Activated naive CD8-positive, alpha-beta T cell treated with anti-CD3 and anti-CD28 coated beads, Interleukin-2, amount 50 U/mL, for 24 hours (primary cell): ENCODE results near the gene CACNB2.

Experiments
- ATAC-seq: fragments of 150-1000 bp; cut with Tn5 transposase; one replicate; pipeline ENCODE4 v1.10.0; 2021
- DNase-seq: peaks from one replicate; pipeline ENCODE4 v3.0.0; 2021
- H3K27ac Mint-ChIP-seq: one replicate; pipeline ENCODE4 v1.8.0; 2021; ENCODE audit warnings: mild to moderate bottlenecking, mixed read lengths
- H3K27me3 Mint-ChIP-seq: one replicate; pipeline ENCODE4 v1.8.0; 2021; ENCODE audit warnings: mixed read lengths
- H3K36me3 Mint-ChIP-seq: one replicate; pipeline ENCODE4 v1.8.0; 2021; ENCODE audit warnings: low read depth, mixed read lengths
- H3K4me1 Mint-ChIP-seq: one replicate; pipeline ENCODE4 v1.8.0; 2021; ENCODE audit warnings: mixed read lengths
- H3K4me3 Mint-ChIP-seq: one replicate; pipeline ENCODE4 v1.8.0; 2021; ENCODE audit warnings: mild to moderate bottlenecking, moderate library complexity, mixed read lengths
- H3K9me3 Mint-ChIP-seq: one replicate; pipeline ENCODE4 v1.8.0; 2021; ENCODE audit warnings: mixed read lengths

CACNB2 gene

DNA sequence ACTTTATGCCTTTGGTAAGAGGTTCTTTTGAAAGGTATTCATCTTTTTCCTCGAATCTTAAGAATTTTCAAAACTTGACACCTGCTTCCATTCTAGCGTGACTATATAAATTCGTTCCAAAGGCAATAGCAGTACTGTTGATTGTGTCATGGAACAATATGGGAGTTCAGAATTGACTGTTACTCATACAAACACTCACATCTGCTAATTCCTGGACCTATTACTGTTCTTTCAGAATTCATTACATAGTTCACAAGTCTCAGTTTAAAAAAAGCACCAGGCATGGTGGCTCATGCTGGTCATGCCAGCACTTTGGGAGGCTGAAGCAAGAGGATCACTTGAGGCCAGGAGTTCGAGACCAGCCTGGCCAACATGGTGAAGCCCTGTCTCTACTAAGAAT is 80.9 kb downstream of the CACNB2 start:
- no peaks in the 10 kb centered on the region for H3K27me3 Mint-ChIP-seq
- ATAC-seq (no peak), DNase-seq (no peak)
- H3K4me3 Mint-ChIP-seq, result no peak overlapping the region
- H3K27ac Mint-ChIP-seq, result no peak overlapping the region
- no peaks in the 10 kb centered on the region for H3K9me3 Mint-ChIP-seq
- no peaks in the 10 kb centered on the region for H3K4me1 Mint-ChIP-seq
- H3K36me3 Mint-ChIP-seq, result no peaks in the 10 kb centered on the region

DNA sequence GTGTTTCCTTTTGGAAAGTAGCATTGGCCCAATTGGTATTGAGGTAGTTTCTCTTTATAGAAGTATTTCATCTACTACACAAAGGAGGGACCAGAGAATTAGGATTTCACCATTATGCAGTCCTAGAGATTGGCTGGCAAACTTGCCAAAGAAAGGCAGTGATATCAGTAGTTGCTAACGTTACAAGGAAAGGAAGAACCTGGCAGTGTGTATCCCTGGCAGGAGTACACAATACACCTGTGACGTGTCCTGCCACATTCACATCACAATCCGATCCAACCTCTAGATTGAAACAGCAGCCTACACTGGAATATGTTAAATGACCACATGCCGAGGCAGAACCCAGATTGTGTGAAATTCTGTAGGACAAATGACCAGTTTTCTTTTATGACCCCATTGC is 81.7 kb downstream of the CACNB2 start:
- Mint-ChIP-seq H3K27ac (no peak overlapping the region), H3K9me3 (no peaks in the 10 kb centered on the region), H3K4me1 (no peaks in the 10 kb centered on the region), H3K36me3 (no peaks in the 10 kb centered on the region), H3K4me3 (no peak overlapping the region), H3K27me3 (no peaks in the 10 kb centered on the region)
- DNase-seq (no peak), ATAC-seq (no peak)

DNA sequence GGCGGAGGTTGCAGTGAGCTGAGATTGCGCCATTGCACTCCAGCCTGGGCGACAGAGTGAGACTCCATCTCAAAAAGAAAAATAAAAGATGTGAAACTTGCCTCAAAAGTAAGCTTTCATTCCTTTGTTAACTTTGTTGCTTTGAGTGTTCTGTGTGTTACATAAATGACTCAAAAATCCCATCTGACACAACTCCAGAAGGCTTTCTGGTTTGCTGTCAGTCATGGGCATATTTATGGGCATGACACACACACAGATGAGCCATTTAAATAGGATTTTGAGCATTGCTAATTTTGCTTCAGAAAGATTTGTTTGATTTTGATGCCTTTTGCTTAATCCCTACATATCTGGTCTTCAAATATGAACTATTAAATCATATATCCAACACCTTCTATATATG is 82.6 kb downstream of the CACNB2 start:
- Mint-ChIP-seq H3K36me3 (no peaks in the 10 kb centered on the region), H3K27ac (no peak overlapping the region), H3K4me1 (no peaks in the 10 kb centered on the region), H3K27me3 (no peaks in the 10 kb centered on the region), H3K9me3 (no peaks in the 10 kb centered on the region), H3K4me3 (no peak overlapping the region)
- no peak for ATAC-seq
- no peak for DNase-seq

DNA sequence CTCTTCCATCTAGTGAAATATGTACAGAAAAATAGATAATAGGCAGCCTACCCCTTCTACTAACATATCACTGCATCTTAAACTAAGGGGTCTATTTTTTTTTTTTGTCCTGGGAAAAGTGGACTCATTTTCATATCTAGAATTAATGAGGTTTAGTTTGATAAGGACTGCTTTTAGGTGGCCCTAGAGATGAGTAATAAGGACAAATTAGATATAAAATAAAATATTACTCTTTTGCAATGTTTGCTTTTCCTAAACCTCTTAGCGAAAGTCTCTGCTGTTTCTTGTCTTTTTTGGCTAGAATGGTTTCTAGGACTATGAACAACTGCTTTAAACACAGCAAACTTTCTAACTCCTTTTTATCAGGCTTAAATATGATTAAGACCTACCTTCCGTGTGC is 83.7 kb downstream of the CACNB2 start:
- Mint-ChIP-seq H3K9me3 (no peaks in the 10 kb centered on the region), H3K27me3 (no peaks in the 10 kb centered on the region), H3K4me3 (no peak overlapping the region), H3K4me1 (no peaks in the 10 kb centered on the region), H3K36me3 (no peaks in the 10 kb centered on the region), H3K27ac (no peak overlapping the region)
- ATAC-seq (no peak), DNase-seq (no peak)

DNA sequence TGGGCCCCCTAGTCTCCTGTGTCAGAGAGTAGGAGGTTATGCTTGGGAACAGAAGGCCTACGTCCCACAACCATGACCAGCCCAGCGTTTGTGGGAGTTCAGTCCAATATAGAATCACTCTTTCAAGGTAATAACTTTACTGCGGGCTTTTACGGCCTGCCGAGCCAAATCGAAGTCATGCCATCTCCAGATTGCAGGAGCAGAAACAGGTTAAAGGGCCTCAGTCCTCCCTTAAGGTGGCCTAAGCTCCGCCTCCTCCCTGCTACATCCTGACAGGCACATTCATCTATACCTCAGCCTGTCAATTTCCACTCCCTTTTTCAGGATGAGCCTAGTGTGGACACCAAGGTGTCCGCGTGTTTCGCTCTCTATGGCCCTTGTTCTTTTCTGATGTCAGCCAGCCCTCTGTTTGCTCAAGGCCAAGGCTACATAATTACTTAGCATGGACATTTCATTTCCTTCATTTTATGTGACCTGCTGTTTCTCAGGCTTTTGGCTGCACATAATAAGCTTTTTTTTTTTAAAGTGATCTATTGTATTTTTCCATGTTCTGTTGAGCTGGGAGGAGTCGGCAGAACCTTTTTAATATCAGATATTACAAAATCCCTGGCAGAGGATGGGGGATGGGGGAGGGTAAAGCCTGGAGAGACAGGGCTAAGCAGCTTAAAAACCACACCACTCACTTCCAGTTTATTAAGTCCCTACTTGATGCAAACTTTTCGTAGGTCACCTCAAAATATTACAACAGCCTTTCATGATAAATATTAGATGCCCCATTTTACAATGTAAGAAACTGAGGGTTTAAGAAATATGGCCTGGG is 84.6 kb downstream of the CACNB2 start:
- Mint-ChIP-seq H3K27me3 (no peaks in the 10 kb centered on the region), H3K36me3 (no peaks in the 10 kb centered on the region), H3K4me3 (no peak overlapping the region), H3K27ac (no peak overlapping the region), H3K9me3 (no peaks in the 10 kb centered on the region), H3K4me1 (no peaks in the 10 kb centered on the region)
- no peak for ATAC-seq
- no peak for DNase-seq

DNA sequence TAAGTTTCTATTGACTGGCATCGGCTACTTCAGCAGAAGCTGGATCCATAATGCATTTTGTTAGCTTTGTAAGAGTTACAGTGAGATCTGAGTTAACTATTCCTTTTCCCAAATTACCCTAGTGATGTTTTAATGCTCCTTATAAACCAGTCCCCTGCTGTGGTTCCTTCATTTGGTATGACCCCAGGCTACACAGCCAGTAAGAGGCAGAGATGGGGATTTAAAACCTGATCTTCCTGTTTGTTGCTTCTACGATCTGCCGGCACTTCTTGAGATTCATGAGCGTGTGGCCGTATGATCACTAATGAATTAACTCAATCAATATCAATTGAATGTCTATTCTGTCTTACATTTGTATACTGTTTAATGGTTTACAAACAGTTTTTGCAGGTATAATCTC is 86.1 kb downstream of the CACNB2 start:
- H3K9me3 Mint-ChIP-seq, result no peaks in the 10 kb centered on the region
- DNase-seq (no peak), ATAC-seq (no peak)
- H3K27me3 Mint-ChIP-seq, result no peaks in the 10 kb centered on the region
- H3K27ac Mint-ChIP-seq, result no peak overlapping the region
- H3K4me3 Mint-ChIP-seq, result no peak overlapping the region
- H3K4me1 Mint-ChIP-seq, result no peaks in the 10 kb centered on the region
- no peaks in the 10 kb centered on the region for H3K36me3 Mint-ChIP-seq

DNA sequence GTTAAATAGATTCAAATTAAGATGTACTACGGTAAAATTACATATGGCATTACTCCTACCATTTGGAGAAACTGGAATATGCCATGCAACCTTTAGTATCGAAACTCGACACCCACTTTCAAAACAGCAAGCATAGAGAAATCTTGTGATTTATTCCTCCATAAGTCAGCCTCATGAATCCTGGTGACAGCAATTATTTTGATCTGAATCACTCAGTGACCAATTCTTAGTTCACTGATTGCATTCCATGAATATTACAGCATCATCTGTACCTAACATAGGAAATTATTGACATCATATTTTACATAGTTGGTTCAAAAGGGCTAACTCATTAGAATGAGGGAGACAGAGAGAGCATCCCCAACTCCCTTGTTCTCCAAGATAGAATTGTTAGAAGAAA is 89.6 kb downstream of the CACNB2 start:
- Mint-ChIP-seq H3K4me1 (no peaks in the 10 kb centered on the region), H3K27ac (no peak overlapping the region), H3K4me3 (no peak overlapping the region), H3K36me3 (no peaks in the 10 kb centered on the region), H3K27me3 (peaks cover 2% of the 10 kb centered on the region), H3K9me3 (no peaks in the 10 kb centered on the region)
- DNase-seq, result no peak
- no peak for ATAC-seq

DNA sequence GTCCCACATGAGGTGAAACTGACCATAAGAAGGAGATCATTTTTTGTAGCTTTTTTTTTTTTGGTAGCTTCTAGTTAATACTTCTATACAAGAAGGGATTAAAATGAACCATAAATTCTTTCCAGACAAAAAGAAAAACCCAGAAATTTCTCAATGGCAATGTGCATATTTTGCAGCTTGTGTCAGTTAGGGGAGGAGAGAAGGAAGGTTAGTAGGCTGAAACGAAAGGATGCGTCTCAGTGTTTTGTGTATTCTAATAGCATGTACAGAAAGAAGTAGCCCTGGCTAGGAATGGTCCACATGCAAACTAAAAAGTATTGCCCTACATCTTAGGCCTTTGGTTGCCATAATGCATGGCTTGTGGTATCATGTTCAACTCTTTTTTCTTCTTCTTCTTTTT is 90.6 kb downstream of the CACNB2 start:
- H3K4me3 Mint-ChIP-seq, result no peak overlapping the region
- ATAC-seq (no peak), DNase-seq (no peak)
- peaks cover 2% of the 10 kb centered on the region for H3K27me3 Mint-ChIP-seq
- H3K4me1 Mint-ChIP-seq, result no peaks in the 10 kb centered on the region
- H3K27ac Mint-ChIP-seq, result no peak overlapping the region
- no peaks in the 10 kb centered on the region for H3K36me3 Mint-ChIP-seq
- no peaks in the 10 kb centered on the region for H3K9me3 Mint-ChIP-seq

DNA sequence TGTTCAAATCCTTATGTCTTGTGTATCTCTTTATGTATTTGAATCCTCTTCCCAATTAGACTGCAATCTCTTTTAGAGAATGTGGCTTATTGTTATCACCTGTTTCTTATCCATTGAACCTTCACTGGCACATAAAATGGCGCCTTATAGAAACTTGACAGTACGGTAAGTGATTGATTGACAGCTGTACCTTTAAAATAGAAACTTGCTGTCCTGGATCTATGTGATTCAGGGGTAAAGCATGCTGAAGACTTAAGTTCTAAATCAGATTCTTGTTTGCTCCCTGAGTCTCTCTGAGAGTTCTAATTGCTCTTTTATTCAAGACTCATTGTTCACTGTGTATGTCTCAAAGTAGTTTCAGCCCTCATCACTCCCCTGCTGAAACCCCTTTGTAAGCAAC is 91.3 kb downstream of the CACNB2 start:
- H3K36me3 Mint-ChIP-seq, result no peaks in the 10 kb centered on the region
- no peak overlapping the region for H3K27ac Mint-ChIP-seq
- ATAC-seq (no peak), DNase-seq (no peak)
- H3K4me1 Mint-ChIP-seq, result no peaks in the 10 kb centered on the region
- H3K4me3 Mint-ChIP-seq, result no peak overlapping the region
- H3K9me3 Mint-ChIP-seq, result no peaks in the 10 kb centered on the region
- H3K27me3 Mint-ChIP-seq, result peaks cover 2% of the 10 kb centered on the region

DNA sequence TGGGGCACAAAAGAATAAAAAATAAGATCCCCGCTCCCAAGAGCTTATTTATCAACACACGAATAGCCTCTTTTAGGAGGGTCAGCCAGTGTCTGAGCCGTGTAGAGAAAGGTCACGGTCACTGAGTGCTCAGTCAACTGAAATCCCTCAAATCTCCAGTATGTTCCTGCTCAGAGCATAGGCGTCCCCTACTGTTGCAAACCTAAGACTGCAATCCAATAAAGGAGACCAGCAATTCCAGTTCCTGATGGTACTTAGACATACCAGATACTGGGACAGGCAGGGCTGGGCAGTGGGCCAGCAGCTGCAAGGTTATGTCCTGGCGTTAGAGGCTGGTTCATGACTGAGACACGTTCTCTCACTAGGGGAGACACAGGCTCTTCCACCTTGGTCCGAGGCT is 93.6 kb downstream of the CACNB2 start:
- Mint-ChIP-seq H3K27me3 (peaks cover 2% of the 10 kb centered on the region), H3K4me1 (no peaks in the 10 kb centered on the region), H3K36me3 (no peaks in the 10 kb centered on the region), H3K27ac (no peak overlapping the region), H3K9me3 (no peaks in the 10 kb centered on the region), H3K4me3 (no peak overlapping the region)
- DNase-seq (no peak), ATAC-seq (no peak)

DNA sequence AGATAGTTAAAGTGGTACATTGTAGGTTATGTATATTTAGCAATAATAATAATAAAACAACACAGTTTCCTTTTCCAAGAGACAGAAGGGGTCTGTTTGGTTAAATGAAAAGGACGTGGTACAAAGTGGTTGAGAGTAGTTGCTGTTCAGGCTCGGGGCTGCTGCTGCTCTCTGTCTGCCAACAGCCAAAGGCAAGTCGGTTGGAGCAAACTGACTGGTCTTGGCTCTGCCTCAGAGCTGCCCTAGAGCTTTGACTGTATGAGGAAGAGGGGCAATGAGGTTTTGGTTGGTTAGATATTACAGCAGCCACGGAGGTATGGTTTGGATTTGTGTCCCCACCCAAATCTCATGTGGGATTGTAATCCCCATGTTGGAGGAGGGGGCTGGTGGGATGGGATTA is 95.3 kb downstream of the CACNB2 start:
- DNase-seq, result no peak
- Mint-ChIP-seq H3K4me1 (no peaks in the 10 kb centered on the region), H3K27me3 (peaks cover 2% of the 10 kb centered on the region), H3K27ac (no peak overlapping the region), H3K4me3 (no peak overlapping the region), H3K9me3 (no peaks in the 10 kb centered on the region), H3K36me3 (no peaks in the 10 kb centered on the region)
- ATAC-seq, result no peak

DNA sequence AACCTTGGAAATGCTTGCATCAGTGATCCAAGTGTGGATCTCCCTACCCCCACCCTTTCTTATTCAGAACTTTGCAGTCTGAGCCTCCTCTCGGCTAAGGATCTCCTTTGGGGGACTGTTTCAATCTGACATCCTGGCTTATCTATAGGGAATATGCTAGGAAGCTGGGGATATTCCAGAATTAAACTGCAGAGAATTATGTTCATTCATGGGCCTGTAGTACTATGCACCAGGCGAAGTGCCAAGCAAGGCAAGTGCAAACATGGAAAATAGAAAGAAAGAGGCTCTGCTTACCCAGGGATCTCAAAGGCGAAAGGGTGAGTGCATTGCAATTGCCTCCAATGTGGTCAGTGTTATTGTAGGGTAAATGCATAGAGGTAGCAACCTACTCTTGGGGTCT is 96.5 kb downstream of the CACNB2 start:
- H3K9me3 Mint-ChIP-seq, result no peaks in the 10 kb centered on the region
- peaks cover 2% of the 10 kb centered on the region for H3K27me3 Mint-ChIP-seq
- DNase-seq (no peak), ATAC-seq (no peak)
- no peak overlapping the region for H3K4me3 Mint-ChIP-seq
- no peaks in the 10 kb centered on the region for H3K36me3 Mint-ChIP-seq
- H3K4me1 Mint-ChIP-seq, result no peaks in the 10 kb centered on the region
- H3K27ac Mint-ChIP-seq, result no peak overlapping the region

DNA sequence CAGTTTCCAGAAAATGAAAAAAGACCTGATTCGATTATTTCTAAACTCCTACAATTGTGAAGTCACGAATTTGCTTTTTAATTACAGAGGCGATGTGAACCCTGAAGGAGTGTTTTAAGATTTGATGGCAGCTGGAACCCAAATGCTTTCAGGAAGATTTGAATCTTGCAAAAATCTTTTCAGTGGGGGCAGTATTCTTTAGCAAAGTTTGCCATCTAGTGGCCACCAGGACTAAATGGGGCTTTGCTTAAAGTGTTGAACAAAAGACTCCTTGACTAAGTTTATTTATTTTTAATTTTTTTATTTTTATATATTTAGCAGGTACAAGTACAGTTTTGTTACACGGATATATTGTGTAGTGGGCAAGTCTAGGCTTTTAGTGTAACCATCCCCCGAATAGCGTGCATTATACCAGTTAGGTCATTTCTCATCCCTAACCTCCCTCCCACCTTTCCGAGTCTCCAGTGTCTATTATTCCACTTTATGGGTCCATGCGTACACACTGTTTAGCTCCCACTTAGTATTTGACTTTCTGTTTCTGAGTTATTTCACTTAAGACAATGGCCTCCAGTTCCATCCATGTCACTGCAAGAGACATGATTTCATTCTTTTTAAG is 98.8 kb downstream of the CACNB2 start:
- no peaks in the 10 kb centered on the region for H3K9me3 Mint-ChIP-seq
- H3K27ac Mint-ChIP-seq, result no peak overlapping the region
- H3K27me3 Mint-ChIP-seq, result peaks cover 2% of the 10 kb centered on the region
- H3K4me1 Mint-ChIP-seq, result no peaks in the 10 kb centered on the region
- ATAC-seq, result no peak
- no peak for DNase-seq
- no peaks in the 10 kb centered on the region for H3K36me3 Mint-ChIP-seq
- no peak overlapping the region for H3K4me3 Mint-ChIP-seq

DNA sequence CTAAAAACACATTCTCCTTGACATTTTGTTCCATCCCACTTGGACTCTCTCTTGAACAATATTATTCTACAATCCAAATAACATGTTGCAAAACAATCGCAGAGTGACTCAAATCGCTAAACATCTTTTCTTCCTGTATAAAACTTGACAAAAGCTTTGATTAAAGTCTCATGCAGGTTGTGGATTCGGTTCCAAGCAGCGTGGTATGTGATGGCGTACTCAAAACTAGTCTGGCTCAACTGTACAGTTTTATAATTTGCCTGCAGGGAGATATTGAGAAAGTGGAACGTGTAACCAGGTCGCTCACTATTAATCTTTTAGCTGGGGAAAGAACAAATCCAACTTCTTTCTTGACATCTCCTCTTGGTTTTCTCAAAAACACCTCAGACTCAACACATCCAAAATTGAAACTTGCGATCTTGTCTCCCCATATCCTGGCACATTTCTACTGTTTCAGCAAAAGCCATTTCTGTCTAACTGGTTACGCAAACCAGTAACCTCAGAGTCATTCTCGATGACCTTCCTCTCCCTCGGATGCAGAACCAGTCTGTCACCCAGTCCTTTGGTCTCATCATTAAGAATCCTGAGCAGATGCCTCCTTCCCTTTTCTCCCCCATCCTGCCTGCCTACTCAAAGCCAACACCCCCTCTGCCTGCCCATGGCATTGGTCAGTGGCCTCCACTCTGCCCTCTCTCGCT is 100.1 kb downstream of the CACNB2 start:
- Mint-ChIP-seq H3K27ac (no peak overlapping the region), H3K4me1 (no peaks in the 10 kb centered on the region)
- no peak for DNase-seq

DNA sequence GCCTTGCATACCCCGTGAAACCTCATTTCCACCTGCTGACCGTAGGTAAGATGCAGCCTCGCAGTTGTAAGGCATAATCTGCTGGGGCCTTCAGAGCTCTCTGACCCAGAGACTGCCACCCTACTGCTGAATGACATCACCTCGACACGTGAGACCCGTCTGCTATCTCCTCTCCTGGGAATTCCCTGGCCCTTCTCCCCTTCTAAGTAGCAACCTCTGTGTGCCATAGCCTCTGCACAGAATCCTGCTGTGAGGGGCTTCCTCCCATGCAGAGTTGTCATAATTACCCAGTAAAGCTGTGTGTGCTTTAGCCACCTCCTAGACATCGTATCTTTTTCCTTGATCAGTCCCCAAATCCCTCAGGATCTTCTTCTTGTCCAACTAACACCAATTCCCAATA is 106.7 kb downstream of the CACNB2 start:
- no peaks in the 10 kb centered on the region for H3K36me3 Mint-ChIP-seq
- ATAC-seq, result no peak
- H3K4me3 Mint-ChIP-seq, result no peak overlapping the region

More for the DNA sequence above, 100.1 kb downstream of the CACNB2 start:
- H3K4me3 Mint-ChIP-seq, result no peak overlapping the region
- H3K9me3 Mint-ChIP-seq, result no peaks in the 10 kb centered on the region
- ATAC-seq, result no peak
- H3K27me3 Mint-ChIP-seq, result no peaks in the 10 kb centered on the region
- no peaks in the 10 kb centered on the region for H3K36me3 Mint-ChIP-seq

More for the DNA sequence above, 106.7 kb downstream of the CACNB2 start:
- Mint-ChIP-seq H3K27me3 (peaks cover 3% of the 10 kb centered on the region), H3K4me1 (no peaks in the 10 kb centered on the region), H3K9me3 (peaks cover 7% of the 10 kb centered on the region), H3K27ac (no peak overlapping the region)
- no peak for DNase-seq
